Measurements from ENCODE around the gene PVALB. TPM values are rescaled to one million over a fixed set of nuclear protein-coding genes. Genes with fewer than 3 reads are reported as not detected.

PVALB gene
- total RNA-seq, 1 donor from 2014 or later, result not detected

GRCh38 chr22:36858156-36858555, 41.3 kb upstream of the PVALB start:
- peaks cover 14% of the 10 kb centered on the region for H3K27me3 ChIP-seq (ENCODE audit: control insufficient read depth, insufficient read depth, low read length)
- no peak overlapping the region for H3K4me3 ChIP-seq (ENCODE audit: low read depth, low read length)
- no peaks in the 10 kb centered on the region for H3K36me3 ChIP-seq (ENCODE audit: control insufficient read depth, insufficient read depth, low read length)
- no peak for DNase-seq (ENCODE audit: low read depth)
- no peak for TF ChIP-seq CTCF (IDR thresholded peaks at IDR 0.05; ENCODE audit: insufficient read depth, low read length, poor library complexity, severe bottlenecking)

DNA sequence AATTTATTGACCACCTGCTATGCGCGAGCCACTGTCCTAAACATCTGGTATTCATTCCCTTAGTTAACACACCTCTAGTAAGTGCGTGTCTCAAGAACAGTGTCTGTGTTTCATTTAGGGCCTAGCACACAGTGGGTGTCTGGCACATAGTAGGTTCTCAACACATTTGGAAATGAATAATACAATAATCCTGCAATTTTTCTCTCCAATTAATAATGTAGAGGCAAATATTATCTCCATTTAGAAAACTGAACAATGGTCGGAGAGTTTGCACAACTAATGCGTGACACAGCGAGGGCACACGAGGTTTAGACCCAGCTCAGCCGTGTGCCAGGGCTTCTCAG, 39.9 kb upstream of the PVALB start:
- no peaks in the 10 kb centered on the region for H3K36me3 ChIP-seq (ENCODE audit: control insufficient read depth, insufficient read depth, low read length)
- TF ChIP-seq CTCF (IDR thresholded peaks at IDR 0.05; ENCODE audit: insufficient read depth, low read length, poor library complexity, severe bottlenecking), result no peak
- H3K4me3 ChIP-seq (ENCODE audit: low read depth, low read length), result no peak overlapping the region
- H3K27me3 ChIP-seq (ENCODE audit: control insufficient read depth, insufficient read depth, low read length), result peaks cover 11% of the 10 kb centered on the region
- no peak for DNase-seq (ENCODE audit: low read depth)

DNA sequence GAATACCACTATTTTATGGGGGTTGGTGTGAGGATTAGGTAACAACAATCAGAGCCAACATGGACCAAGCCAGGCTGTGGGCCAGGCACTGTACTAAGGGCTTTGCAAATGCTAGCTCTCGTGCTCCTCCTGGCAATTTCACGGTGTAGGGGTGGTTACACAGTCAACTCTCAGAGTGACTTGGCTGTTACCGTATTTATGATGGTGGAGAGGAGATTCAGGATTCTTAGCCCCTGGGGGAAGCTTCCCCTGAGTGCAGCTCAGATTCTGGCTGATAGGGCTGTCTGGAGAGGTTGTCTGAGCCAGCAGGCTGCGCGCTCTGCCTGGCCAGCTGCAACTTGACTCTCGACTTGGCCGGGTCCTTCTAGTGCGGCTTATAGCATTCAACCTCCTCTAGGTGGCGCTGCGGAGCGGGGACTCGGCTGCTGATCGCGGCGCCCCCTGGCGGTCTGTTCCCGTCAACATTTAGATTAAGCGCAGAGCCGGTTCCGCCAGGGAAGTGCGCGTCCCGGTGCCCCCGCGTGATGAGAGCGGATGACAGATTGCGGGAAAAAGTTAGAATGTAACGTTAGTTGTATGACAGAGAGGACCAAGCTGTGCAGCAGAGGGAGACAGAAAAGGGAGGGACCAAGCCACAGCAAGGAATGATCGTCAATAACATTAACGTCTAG, 39.4 kb upstream of the PVALB start:
- no peaks in the 10 kb centered on the region for H3K36me3 ChIP-seq (ENCODE audit: control insufficient read depth, insufficient read depth, low read length)
- peak; percentile 100 for TF ChIP-seq CTCF (IDR thresholded peaks at IDR 0.05; ENCODE audit: insufficient read depth, low read length, poor library complexity, severe bottlenecking)
- no peak overlapping the region for H3K4me3 ChIP-seq (ENCODE audit: low read depth, low read length)
- DNase-seq (ENCODE audit: low read depth), result peak; percentile 25
- peaks cover 11% of the 10 kb centered on the region for H3K27me3 ChIP-seq (ENCODE audit: control insufficient read depth, insufficient read depth, low read length)

GRCh38 chr22:36855478-36855877, 38.6 kb upstream of the PVALB start:
- H3K36me3 ChIP-seq (ENCODE audit: control insufficient read depth, insufficient read depth, low read length), result no peaks in the 10 kb centered on the region
- DNase-seq (ENCODE audit: low read depth), result no peak
- TF ChIP-seq CTCF (IDR thresholded peaks at IDR 0.05; ENCODE audit: insufficient read depth, low read length, poor library complexity, severe bottlenecking), result no peak

DNA sequence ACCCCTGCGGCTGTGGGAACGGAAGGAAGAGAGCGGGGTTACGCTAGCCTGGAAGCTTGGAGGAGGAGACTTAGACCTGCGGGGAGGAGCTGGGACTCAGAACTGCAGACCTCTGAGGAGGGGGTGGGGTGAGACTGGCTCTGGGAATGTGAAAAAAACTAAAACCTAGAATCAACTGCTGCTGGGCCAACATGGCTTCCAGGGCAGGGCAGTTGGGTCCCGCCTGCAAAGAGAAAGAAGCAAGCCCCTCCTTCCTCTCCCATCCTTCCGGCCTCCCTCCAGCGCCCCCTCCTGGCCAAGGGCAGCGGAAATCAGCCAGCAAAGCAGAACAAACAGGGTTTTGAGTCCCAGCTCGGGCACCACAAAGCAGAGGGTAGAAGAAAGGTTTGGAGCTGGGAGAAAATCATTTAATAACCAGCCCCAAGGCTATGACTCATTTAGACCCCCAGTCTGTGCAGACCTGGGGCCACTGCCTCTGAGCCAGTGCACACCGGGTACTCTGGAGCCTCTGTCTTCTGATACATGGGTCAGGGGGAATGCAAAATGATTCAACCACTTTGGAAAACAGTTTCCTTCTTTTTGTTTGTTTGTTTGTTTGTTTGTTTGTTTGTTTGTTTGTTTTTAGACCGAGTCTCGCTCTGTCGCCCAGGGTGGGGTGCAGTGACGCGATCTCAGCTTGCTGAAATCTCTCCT, 36.7 kb upstream of the PVALB start:
- Histone ChIP-seq H3K36me3 (ENCODE audit: control insufficient read depth, insufficient read depth, low read length) (no peaks in the 10 kb centered on the region), H3K4me3 (ENCODE audit: low read depth, low read length) (no peak overlapping the region), H3K27me3 (ENCODE audit: control insufficient read depth, insufficient read depth, low read length) (peaks cover 17% of the 10 kb centered on the region)
- DNase-seq (ENCODE audit: low read depth), result no peak
- TF ChIP-seq CTCF (IDR thresholded peaks at IDR 0.05; ENCODE audit: insufficient read depth, low read length, poor library complexity, severe bottlenecking), result peak; percentile 55

More at GRCh38 chr22:36855478-36855877, 38.6 kb upstream of the PVALB start:
- H3K4me3 ChIP-seq (ENCODE audit: low read depth, low read length), result no peak overlapping the region
- H3K27me3 ChIP-seq (ENCODE audit: control insufficient read depth, insufficient read depth, low read length), result peaks cover 15% of the 10 kb centered on the region
